K562 (cell line): Measurements from ENCODE around the gene SRCAP.

Experiments
- HOMEZ ChIP-seq: fragments of 250-450 bp; sonication (Bioruptor Pico); IDR thresholded peaks from 2 replicates; pipeline ENCODE4 v1.4.0; 2020; ENCODE audit warnings: mild to moderate bottlenecking, moderate library complexity
- KLF13 ChIP-seq: fragments of 450-650 bp; IDR thresholded peaks from 2 replicates; pipeline ENCODE4 v1.6.1; 2016; ENCODE audit warnings: missing genetic modification characterization, low read depth, mild to moderate bottlenecking, missing compliant biosample characterization, moderate library complexity, borderline replicate concordance
- MYC ChIP-seq, 2 experiments: fragments of 250-450 bp in 1 of 2; sonication (Bioruptor Pico) in 1 of 2; IDR thresholded peaks; 2 replicates each; pipeline versions ENCODE4 v1.5.1 to v1.6.1; 2012 to 2021; ENCODE audit warnings: low read depth in 2 of 2, borderline replicate concordance in 1 of 2, improper control_type of control experiment in 1 of 2, low read length in 1 of 2, mild to moderate bottlenecking in 1 of 2, moderate library complexity in 1 of 2
- POLR2A ChIP-seq: fragments of 450-650 bp; conservative IDR thresholded peaks from 2 replicates; pipeline ENCODE4 v1.6.1; 2016
- POLR2B ChIP-seq: fragments of 450-650 bp; IDR thresholded peaks from 2 replicates; pipeline ENCODE4 v1.6.1; 2018; ENCODE audit warnings: low read depth; ENCODE audit not compliant: partially characterized antibody
- SUPT5H ChIP-seq: fragments of 450-650 bp; IDR thresholded peaks from 2 replicates; pipeline ENCODE4 v1.6.1; 2016
- U2AF1 ChIP-seq: fragments of 200-400 bp; formaldehyde crosslinking; optimal IDR thresholded peaks from 2 replicates; pipeline ENCODE3; 2017; ENCODE audit warnings: mild to moderate bottlenecking, low read depth, low read length, moderate library complexity
- ZNF24 ChIP-seq: fragments of 450-650 bp; IDR thresholded peaks from 2 replicates; pipeline ENCODE4 v1.6.1; 2016
- TF ChIP-seq, protein P1 (sequence below), 3 experiments: IDR thresholded peaks in 2 of 3; conservative IDR thresholded peaks in 1 of 3; 2 replicates each; pipeline ENCODE4 v1.5.1; 2011 to 2012; ENCODE audit warnings: low read length in 3 of 3, mild to moderate bottlenecking in 3 of 3, control low read depth in 2 of 3, improper control_type of control experiment in 1 of 3, inconsistent platforms in 1 of 3, low read depth in 1 of 3, mixed read lengths in 1 of 3, moderate library complexity in 1 of 3; ENCODE audit not compliant: insufficient read depth in 2 of 3
- TF ChIP-seq, protein P2 (sequence below): fragments of 250-450 bp; sonication (Bioruptor Pico); IDR thresholded peaks from 2 replicates; pipeline ENCODE4 v1.5.0; 2020; ENCODE audit warnings: mild to moderate bottlenecking, borderline replicate concordance
- TF ChIP-seq, protein P3 (sequence below): fragments of 450-650 bp; IDR thresholded peaks from 2 replicates; pipeline ENCODE4 v1.6.1; 2016; ENCODE audit warnings: low read depth, mild to moderate bottlenecking, moderate library complexity

GRCh38 chr16:30720694-30721093, 21.7 kb downstream of the SRCAP start:
- TF ChIP-seq POLR2A (no peak), POLR2B (no peak), SUPT5H (no peak), KLF13 (tag) (no peak), U2AF1 (no peak), HOMEZ (CRISPR knock-in tag) (no peak), ZNF24 (no peak), MYC (IDR thresholded peaks at IDR 0.05; ENCODE audit: low read depth, low read length) (no peak), MYC (CRISPR knock-in tag; IDR thresholded peaks at IDR 0.05; ENCODE audit: borderline replicate concordance, low read depth) (no peak)
- TF ChIP-seq, protein P1, sequence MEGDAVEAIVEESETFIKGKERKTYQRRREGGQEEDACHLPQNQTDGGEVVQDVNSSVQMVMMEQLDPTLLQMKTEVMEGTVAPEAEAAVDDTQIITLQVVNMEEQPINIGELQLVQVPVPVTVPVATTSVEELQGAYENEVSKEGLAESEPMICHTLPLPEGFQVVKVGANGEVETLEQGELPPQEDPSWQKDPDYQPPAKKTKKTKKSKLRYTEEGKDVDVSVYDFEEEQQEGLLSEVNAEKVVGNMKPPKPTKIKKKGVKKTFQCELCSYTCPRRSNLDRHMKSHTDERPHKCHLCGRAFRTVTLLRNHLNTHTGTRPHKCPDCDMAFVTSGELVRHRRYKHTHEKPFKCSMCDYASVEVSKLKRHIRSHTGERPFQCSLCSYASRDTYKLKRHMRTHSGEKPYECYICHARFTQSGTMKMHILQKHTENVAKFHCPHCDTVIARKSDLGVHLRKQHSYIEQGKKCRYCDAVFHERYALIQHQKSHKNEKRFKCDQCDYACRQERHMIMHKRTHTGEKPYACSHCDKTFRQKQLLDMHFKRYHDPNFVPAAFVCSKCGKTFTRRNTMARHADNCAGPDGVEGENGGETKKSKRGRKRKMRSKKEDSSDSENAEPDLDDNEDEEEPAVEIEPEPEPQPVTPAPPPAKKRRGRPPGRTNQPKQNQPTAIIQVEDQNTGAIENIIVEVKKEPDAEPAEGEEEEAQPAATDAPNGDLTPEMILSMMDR (IDR thresholded peaks at IDR 0.05 in 2 of 3, conservative IDR thresholded peaks at IDR 0.05 in 1 of 3; ENCODE audit: insufficient read depth in 2 of 3, low read depth in 1 of 3, low read length in 3 of 3), result no peak
- TF ChIP-seq, protein P2, sequence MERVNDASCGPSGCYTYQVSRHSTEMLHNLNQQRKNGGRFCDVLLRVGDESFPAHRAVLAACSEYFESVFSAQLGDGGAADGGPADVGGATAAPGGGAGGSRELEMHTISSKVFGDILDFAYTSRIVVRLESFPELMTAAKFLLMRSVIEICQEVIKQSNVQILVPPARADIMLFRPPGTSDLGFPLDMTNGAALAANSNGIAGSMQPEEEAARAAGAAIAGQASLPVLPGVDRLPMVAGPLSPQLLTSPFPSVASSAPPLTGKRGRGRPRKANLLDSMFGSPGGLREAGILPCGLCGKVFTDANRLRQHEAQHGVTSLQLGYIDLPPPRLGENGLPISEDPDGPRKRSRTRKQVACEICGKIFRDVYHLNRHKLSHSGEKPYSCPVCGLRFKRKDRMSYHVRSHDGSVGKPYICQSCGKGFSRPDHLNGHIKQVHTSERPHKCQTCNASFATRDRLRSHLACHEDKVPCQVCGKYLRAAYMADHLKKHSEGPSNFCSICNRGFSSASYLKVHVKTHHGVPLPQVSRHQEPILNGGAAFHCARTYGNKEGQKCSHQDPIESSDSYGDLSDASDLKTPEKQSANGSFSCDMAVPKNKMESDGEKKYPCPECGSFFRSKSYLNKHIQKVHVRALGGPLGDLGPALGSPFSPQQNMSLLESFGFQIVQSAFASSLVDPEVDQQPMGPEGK (CRISPR knock-in tag), result no peak
- TF ChIP-seq, protein P3, sequence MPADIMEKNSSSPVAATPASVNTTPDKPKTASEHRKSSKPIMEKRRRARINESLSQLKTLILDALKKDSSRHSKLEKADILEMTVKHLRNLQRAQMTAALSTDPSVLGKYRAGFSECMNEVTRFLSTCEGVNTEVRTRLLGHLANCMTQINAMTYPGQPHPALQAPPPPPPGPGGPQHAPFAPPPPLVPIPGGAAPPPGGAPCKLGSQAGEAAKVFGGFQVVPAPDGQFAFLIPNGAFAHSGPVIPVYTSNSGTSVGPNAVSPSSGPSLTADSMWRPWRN, result no peak
